WERI-Rb-1 (cell line): ENCODE data around the gene BCAS3.

Source experiments
- DNase-seq: peaks from one replicate; pipeline ENCODE4 v3.0.0-alpha.2; 2020
- H3K27ac ChIP-seq: fragments of 250-450 bp; sonication (Bioruptor Pico); 2 replicates; pipeline ENCODE4 v1.5.1; 2020; ENCODE audit warnings: mild to moderate bottlenecking, moderate library complexity
- H3K27me3 ChIP-seq: fragments of 250-450 bp; sonication (Bioruptor Pico); 2 replicates; pipeline ENCODE4 v1.5.1; 2021; ENCODE audit warnings: mild to moderate bottlenecking, low read depth, moderate library complexity; ENCODE audit not compliant: insufficient read depth, severe bottlenecking
- H3K36me3 ChIP-seq: fragments of 250-450 bp; sonication (Bioruptor Pico); 2 replicates; pipeline ENCODE4 v1.5.1; 2020; ENCODE audit warnings: mild to moderate bottlenecking, moderate library complexity
- H3K4me3 ChIP-seq: 2 replicates; pipeline ENCODE4 v1.5.1; 2011; ENCODE audit warnings: low read depth, mild to moderate bottlenecking, control low read depth, low read length
- H3K9me3 ChIP-seq: fragments of 250-450 bp; sonication (Bioruptor Pico); 2 replicates; pipeline ENCODE4 v1.5.1; 2021; ENCODE audit warnings: mild to moderate bottlenecking, moderate library complexity; ENCODE audit not compliant: severe bottlenecking
- CTCF ChIP-seq: IDR thresholded peaks from 2 replicates; pipeline ENCODE4 v1.5.1; 2011; ENCODE audit warnings: low read depth, mild to moderate bottlenecking, control low read depth, inconsistent platforms, low read length

BCAS3 gene

GRCh38 chr17:61382796-61383688 is 705.4 kb downstream of the BCAS3 start:
- peak; percentile 66 for DNase-seq
- H3K27ac ChIP-seq: peak overlapping the region; percentile 31
- TF ChIP-seq CTCF: no peak

GRCh38 chr17:61383689-61384201 is 706.1 kb downstream of the BCAS3 start:
- DNase-seq: no peak
- Histone ChIP-seq H3K27me3 (no peaks in the 10 kb centered on the region), H3K9me3 (no peaks in the 10 kb centered on the region), H3K36me3 (no peaks in the 10 kb centered on the region), H3K4me3 (no peak overlapping the region), H3K27ac (peak overlapping the region; percentile 31)
- no peak for TF ChIP-seq CTCF

More at GRCh38 chr17:61382796-61383688, 705.4 kb downstream of the BCAS3 start:
- Histone ChIP-seq H3K9me3 (no peaks in the 10 kb centered on the region), H3K27me3 (no peaks in the 10 kb centered on the region), H3K4me3 (no peak overlapping the region), H3K36me3 (no peaks in the 10 kb centered on the region)

GRCh38 chr17:61384354-61384691 is 706.7 kb downstream of the BCAS3 start:
- no peaks in the 10 kb centered on the region for H3K27me3 ChIP-seq
- H3K36me3 ChIP-seq: no peaks in the 10 kb centered on the region
- TF ChIP-seq CTCF: no peak
- DNase-seq: no peak
- no peaks in the 10 kb centered on the region for H3K9me3 ChIP-seq
- H3K4me3 ChIP-seq: no peak overlapping the region
- H3K27ac ChIP-seq: no peak overlapping the region

- no peaks in the 10 kb centered on the region for H3K9me3 ChIP-seq
- peak overlapping the region; percentile 65 for H3K27ac ChIP-seq
- H3K27me3 ChIP-seq: no peaks in the 10 kb centered on the region
- no peak overlapping the region for H3K4me3 ChIP-seq
- no peaks in the 10 kb centered on the region for H3K36me3 ChIP-seq
- TF ChIP-seq CTCF: no peak
- no peak for DNase-seq
These were observed 707.3 kb downstream of the BCAS3 start for GRCh38 chr17:61384692-61385576.

- Histone ChIP-seq H3K36me3 (no peaks in the 10 kb centered on the region), H3K27me3 (no peaks in the 10 kb centered on the region), H3K9me3 (no peaks in the 10 kb centered on the region), H3K4me3 (no peak overlapping the region), H3K27ac (peak overlapping the region; percentile 65)
- peak; percentile 38; the same call in 1 of the 2 replicates for TF ChIP-seq CTCF
- DNase-seq: peak; percentile 89
These were observed 708.1 kb downstream of the BCAS3 start for GRCh38 chr17:61385577-61386236.
